Activated CD8-positive, alpha-beta memory T cell treated with anti-CD3 and anti-CD28 coated beads, Interleukin-2, amount 50 U/mL, for 24 hours (primary cell): ENCODE results near the gene ALDH1A2.
"Not testable (repeated sequence)": the region's sequence is repeated elsewhere in the genome, so short reads cannot be mapped to it uniquely, and the experiment has no call there.

Experiments
- DNase-seq: peaks from one replicate; pipeline ENCODE4 v3.0.0-alpha.2; 2020; ENCODE audit errors: extremely low read depth

The ALDH1A2 gene

DNA sequence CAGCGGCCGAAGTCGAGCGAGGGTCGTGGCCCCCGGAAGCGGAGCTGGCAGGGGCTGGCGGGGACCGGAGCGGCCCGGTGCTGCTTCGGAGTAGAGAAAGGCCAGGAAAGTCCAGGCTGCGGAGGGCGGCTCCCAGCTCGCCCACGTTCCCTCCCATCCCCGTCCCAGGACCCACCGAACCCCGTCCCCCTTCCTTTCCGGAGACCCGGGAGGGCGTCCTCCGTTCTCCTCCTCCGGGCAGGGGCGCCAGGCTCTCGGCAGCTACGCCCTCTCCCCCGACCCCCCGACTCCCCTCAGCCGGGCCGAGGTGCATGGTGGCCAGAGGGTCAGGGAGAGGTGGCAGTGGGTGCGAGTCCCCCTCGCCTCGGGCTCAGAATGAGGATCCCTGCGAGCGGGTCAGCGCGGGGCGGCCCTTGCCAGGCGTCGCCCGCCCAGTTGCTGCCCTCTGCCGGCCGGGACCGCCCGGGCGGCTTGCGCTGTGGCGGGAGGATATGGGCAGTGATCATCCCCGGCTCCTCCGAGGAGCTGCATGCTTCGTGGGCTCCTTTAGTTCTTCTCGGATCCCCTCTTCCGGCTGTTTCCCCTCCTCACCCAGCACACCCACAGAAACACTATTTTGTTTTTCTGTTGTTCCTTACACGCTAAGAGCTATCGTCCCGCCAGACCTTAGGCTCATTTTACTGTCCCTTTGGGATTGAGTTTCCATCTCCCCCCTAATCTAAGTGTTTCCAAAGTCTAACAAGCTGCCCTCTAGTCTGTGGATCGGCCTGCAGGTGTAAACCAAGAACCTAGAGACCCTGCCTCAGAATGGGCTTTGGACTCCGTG is 744 bp upstream of the ALDH1A2 start:
- no peak for DNase-seq

GRCh38 chr15:58064980-58065444 is 499 bp downstream of the ALDH1A2 start:
- no peak for DNase-seq

DNA sequence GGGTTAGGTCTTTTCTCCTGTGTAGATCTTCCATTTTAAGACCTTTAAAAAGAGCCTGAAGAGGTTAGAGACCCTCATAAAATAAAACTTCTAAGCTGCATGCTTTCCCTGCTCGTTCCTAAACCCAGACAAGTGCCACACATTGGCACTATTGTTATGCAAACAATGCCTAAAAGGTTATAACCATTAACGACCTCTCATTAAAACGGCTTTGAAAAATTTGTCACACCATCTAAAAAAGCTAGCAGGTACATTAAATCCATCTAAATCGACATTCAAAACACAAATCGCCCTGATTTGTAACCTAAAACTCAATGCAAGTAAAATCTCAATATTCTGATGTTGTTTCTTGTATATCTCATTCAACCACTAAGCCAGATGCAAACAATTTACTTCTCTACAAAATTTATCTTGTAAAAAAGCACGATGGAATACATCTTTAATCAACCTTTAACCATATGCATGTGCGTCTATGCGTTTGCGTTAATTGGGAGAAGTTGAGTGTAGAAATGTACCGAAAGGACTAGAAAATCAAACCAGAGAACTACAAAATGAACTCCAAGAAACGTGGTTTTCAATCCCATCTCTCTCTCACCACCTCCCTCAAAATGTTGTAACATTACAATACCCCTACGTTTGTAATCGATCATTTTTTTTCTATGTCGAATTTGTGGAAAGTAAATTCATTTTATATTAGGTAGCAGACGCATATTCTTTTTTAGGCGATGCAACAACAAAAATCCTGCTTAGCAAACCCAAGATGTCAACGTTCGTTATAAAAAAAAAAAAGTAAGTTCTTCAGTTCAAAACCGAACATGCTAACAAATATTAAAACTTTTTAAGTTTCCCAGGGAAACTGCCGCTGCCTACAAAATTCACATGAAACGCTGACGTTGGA is 1.2 kb downstream of the ALDH1A2 start:
- no peak for DNase-seq

DNA sequence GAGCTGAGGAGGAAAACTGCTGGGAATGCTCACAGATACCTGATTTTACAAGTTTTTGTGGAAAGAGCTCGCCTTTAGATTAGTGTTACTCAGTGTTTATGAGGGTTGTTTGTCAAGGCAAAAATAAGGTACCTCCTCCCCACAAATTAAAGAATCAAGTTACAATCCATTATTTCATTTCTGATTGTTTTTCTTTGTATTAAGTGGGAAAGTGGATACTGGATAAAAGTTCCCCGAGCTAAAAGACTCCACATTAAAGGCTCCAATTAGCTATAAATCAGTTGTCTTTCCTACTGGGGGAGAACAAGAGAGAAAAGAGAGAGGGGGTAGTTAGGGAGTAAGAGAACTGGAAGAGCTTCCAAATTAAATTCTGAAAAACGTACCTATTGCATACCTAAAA is 1.9 kb downstream of the ALDH1A2 start:
- DNase-seq: no peak

DNA sequence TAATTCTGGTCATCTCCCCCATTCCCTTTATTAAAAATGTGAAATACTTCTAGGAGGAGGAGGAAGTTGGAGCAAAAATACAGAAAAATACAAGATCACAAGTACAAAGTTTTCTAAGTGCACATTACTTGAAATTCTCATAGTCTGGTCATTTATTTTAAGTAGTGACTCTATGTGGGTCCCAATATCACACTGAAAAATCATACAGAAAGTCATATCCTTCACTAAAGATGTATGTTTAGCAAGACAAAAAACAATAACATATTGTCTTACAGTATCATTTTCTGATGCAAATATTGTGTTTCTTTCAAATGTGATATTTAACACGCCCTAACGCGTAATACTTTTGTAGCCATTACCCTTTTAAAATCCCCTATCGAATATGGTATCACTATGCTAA is 2.5 kb downstream of the ALDH1A2 start:
- DNase-seq: no peak

DNA sequence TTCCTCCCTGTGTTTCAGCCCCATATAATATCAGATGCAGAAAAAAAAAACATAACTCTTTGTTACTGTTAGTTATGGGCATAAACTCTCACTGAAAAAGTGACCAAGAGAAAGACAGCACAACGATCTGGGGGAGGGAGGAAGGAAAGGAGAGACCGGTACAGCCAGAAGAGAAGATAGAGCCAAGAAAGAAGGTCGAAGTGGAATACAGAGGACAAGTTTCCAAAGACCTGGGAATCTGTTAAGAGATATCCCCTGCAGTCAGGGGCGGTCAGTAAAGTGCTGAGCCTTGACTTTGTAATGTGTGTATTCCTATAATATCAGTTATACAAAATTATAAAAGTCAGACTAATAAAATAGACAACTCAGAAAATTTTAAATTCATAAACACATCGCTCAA is 3.3 kb downstream of the ALDH1A2 start:
- DNase-seq: no peak

DNA sequence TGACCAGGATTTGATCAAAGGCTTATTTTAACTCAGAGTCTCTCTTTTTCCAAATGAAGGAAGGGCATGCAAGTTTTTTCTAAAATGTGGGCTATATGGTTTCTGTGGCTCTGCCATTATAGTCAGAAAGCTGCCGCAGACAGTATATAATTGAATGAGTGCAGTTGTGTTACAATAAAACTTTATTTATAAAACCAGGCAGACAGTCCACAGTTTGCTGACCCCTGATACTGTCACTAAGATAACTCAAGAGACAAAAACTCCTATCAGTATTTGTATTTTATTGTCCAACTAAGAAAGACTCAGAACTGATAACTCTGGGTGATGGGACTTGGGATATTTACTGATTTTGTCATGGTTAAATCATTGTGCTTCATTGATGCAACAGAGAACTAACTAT is 4.9 kb downstream of the ALDH1A2 start:
- no peak for DNase-seq

DNA sequence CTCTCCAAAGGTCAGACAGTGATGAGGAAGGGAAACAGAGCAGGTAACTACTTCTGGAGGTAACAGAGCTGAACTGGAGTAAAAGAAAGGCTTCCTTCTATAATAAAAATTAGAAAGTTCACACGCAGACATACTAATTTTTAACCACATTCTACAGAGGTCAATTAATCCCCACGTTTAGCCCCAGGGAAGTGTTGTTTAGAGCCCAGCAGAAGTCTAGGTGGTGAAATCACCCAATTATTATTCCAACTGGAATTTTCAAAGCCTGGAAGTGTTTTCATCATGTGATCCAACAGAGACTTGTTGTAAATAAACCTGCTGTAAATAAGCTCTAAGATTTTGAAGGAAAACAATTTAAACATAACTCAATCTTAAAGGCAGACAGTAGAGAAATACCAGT is 6.8 kb downstream of the ALDH1A2 start:
- no peak for DNase-seq

DNA sequence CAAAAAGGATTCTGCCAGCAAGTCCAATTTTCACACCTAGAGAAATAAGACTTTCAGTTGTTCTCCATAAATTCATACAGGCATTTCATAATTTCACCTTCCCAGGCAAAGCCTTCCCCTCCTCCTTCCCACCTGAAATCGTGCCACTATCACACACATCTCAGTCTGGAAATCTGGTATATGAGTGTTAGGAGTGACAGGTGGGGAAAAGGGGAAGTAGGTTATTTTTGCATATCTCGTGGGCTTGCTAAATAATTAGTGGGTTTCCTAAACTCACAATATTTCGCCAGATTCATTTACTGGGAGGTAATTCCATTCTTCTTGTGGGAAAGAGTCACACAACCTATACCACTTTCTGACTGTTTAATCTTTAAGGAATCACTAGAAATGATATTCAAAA is 7.4 kb downstream of the ALDH1A2 start:
- DNase-seq: no peak

DNA sequence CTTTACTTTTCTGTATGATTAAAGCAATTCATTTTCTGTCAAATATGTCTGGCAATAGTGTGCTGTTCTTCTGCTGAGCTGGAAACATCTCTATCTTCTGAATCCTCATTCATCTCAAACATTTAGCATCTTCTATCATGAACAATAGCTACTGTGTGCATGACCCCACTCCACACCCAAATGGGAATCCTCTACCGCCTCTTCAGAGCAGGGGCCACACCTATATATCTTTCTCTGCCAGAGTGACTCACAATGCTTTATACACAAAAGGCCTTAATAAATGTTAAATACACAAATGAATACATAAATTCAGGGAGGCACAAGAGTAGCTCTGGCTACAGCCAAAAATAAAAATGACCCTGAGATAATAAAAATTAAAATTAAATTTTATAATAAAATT is 8.0 kb downstream of the ALDH1A2 start:
- no peak for DNase-seq

GRCh38 chr15:58056015-58056414 is 9.5 kb downstream of the ALDH1A2 start:
- no peak for DNase-seq

- DNase-seq: no peak
Measured at GRCh38 chr15:58053315-58054153, 12.0 kb downstream of the ALDH1A2 start.

DNA sequence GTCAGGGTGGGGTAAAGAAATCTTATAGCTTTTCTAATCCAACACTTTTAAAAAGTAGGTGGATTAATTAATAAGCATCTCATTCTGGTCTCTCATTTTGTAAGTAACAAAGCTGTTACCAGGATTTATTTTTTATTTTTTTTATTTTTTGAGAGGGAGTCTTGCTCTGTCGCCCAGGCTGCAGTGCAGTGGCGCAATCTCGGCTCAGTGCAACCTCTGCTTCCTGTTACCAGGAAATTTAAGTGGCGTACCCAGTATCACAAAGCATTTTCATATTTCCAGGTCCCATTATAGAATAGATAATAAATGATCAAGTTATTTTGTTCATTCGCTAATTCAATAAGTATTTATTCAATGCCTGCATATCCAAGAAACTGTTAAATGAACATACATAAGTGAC is 13.2 kb downstream of the ALDH1A2 start:
- no peak for DNase-seq

- DNase-seq: no peak
Measured at GRCh38 chr15:58049520-58050227, 15.8 kb downstream of the ALDH1A2 start.

DNA sequence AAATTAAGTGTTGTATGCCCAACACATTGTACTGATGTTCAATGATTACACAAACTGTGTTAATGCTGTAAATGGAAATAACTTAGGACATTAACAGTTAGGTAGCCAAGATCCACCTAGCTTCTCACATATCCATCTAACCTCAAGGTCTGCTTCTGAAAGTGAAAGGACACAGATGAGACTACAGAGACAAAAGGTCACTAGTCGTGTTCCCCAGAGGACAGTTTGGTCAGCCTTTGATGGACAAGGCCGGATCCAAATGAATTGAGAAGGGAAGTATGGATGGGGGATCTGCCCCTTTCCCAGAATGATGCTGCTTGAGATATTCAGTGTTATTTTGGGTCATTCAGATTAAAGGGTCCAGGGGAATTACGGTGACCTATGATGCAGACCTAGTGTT is 17.2 kb downstream of the ALDH1A2 start:
- DNase-seq: no peak

DNA sequence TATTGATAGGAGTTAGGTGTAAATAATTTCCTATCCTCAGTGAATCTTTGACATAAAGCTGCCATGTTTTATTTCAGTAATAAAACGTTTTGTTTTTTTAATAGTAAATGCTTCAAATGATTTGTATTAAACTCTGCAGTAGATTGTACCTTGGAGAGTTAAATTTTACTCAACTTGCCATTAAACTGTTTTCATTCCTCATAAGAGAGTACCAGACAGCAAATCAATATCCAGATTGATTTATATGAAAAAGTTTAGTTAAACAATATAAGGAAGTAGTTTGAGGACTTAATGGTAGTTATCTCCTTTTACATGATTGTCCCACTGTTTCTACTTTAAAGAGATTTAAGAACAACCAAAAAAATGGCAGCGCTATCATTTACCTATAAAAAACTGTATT is 18.4 kb downstream of the ALDH1A2 start:
- DNase-seq: no peak

GRCh38 chr15:58046467-58046866 is 19.0 kb downstream of the ALDH1A2 start:
- no peak for DNase-seq

GRCh38 chr15:58045376-58045775 is 20.1 kb downstream of the ALDH1A2 start:
- not testable (repeated sequence) for DNase-seq

- DNase-seq: no peak
Measured at GRCh38 chr15:58044551-58044950, 21.0 kb downstream of the ALDH1A2 start.

DNA sequence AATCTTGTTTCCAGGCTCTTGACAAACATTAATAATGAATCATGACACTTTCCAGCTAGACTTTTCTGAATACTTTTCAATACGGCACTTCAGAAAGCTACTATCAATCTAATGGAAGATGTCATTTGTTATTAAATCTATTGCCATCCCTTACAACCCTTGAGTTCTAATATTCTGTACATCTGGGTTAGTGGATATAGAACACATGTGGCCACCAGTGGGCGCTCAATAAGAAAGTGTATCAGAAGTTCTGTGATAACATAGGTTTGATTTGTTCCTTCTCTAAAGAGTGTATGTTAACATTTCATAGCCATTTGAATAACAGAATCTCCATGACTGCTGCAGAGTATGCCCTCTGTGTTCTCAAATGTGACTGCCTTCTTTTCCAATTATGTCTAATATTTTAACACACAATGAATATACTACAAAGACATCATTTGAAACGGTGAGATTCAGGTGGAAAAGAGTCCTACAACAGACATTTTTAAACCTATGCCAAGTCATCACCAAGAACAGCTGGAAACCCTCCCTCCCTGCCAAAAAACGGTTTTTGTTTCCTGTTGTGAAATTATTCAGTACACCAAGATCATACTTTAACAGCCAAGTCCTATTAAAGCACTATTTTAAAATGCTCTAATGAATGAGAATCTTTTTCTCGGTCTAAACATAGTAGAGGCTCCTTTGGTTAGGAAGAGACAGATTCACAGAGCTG is 22.2 kb downstream of the ALDH1A2 start:
- DNase-seq: no peak

DNA sequence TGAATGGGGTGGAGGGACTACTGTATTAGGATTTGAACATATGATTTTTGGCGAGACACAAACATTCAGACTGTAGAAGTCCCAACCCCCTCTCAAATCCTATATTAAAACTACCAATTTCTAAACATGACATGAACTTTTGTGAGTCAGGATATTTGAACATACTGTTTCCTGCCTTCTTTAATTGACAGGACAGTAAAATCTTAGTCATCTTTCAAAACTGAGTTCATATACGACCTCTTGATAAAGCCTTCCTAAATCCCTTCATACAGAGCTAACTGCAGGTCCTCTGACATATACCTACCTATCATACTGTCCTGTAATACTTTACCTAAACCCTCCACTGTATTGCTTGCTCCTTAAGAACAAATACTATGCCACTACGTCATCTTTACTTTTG is 23.5 kb downstream of the ALDH1A2 start:
- no peak for DNase-seq
